ENCODE measurements around the gene C5AR1. TPM values are rescaled to one million over a fixed set of nuclear protein-coding genes. Genes with fewer than 3 reads are reported as not detected.
A peak's percentile ranks its signal among the peaks of the same experiment; 100 is the strongest.
"Not testable (repeated sequence)": the region's sequence is repeated elsewhere in the genome, so short reads cannot be mapped to it uniquely, and the experiment has no call there.

The C5AR1 gene
- total RNA-seq, 2 experiments from 2014 or later = 4.0 to 4.6 TPM

DNA sequence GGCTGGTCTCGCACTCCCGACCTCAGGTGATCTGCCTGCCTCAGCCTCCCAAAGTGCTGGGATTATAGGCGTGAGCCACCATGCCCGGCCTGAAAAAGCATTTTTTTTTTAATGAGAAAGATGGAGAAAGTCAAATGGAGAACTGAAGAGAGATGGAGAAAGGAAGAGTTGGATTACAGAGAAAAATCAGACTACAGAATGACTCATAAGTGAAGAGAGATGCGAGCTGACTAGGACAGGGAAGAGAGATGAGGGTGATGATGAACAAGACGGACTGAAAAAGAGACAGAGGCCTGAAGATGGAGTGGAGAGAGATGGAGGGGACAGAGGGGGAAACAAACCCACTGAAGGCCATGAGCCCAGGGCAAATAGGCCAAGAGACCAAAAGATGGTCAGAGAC, 41.0 kb downstream of the C5AR1 start:
- Mint-ChIP-seq H3K9me3 (no peaks in the 10 kb centered on the region), H3K36me3 (peaks cover 17% of the 10 kb centered on the region), H3K27ac (peak overlapping the region; percentile 24), H3K27me3 (peaks cover 4% of the 10 kb centered on the region), H3K4me1 (peaks cover 21% of the 10 kb centered on the region), H3K4me3 (peak overlapping the region; percentile 25)
- DNase-seq (no peak), ATAC-seq (ENCODE audit: low read depth) (no peak)
- POLR2A ChIA-PET = interaction anchor here (1.3 kb wide), 1 partner anchor 133 kb away, joined by 3 read pairs; the partner anchor contains the start of gene KPTN

GRCh38 chr19:47351548-47351947, 41.9 kb downstream of the C5AR1 start:
- Mint-ChIP-seq H3K36me3 (peaks cover 23% of the 10 kb centered on the region), H3K27ac (no peak overlapping the region), H3K9me3 (no peaks in the 10 kb centered on the region), H3K4me1 (peaks cover 21% of the 10 kb centered on the region), H3K4me3 (no peak overlapping the region), H3K27me3 (no peaks in the 10 kb centered on the region)
- ATAC-seq (ENCODE audit: low read depth) (no peak), DNase-seq (no peak)
- POLR2A ChIA-PET = no interaction called here

GRCh38 chr19:47352095-47352494, 42.4 kb downstream of the C5AR1 start:
- DNase-seq = no peak
- POLR2A ChIA-PET = no interaction called here
- peaks cover 21% of the 10 kb centered on the region for H3K4me1 Mint-ChIP-seq

DNA sequence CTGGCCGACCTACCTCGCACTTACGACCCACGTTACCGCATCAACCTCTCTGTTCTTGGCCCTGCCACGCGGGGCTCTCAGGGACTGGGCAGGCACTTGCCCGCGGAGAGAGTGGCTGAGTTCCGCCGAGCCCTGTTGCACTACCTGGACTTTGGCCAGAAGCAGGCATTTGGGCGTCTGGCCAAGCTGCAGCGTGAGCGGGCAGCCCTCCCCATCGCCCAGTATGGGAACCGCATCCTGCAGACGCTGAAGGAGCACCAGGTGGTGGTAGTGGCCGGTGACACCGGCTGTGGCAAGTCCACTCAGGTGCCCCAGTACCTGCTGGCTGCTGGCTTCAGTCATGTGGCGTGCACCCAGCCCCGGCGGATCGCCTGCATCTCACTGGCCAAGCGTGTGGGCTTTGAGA, 43.6 kb downstream of the C5AR1 start:
- DNase-seq (no peak), ATAC-seq (ENCODE audit: low read depth) (no peak)
- H3K9me3 Mint-ChIP-seq = no peaks in the 10 kb centered on the region
- POLR2A ChIA-PET = no interaction called here
- H3K27ac Mint-ChIP-seq = no peak overlapping the region
- H3K4me3 Mint-ChIP-seq = no peak overlapping the region
- no peaks in the 10 kb centered on the region for H3K27me3 Mint-ChIP-seq
- H3K36me3 Mint-ChIP-seq = peaks cover 31% of the 10 kb centered on the region
- peaks cover 21% of the 10 kb centered on the region for H3K4me1 Mint-ChIP-seq

More at GRCh38 chr19:47352095-47352494, 42.4 kb downstream of the C5AR1 start:
- Mint-ChIP-seq H3K9me3 (no peaks in the 10 kb centered on the region), H3K27ac (no peak overlapping the region), H3K27me3 (no peaks in the 10 kb centered on the region), H3K36me3 (peaks cover 24% of the 10 kb centered on the region), H3K4me3 (no peak overlapping the region)
- no peak for ATAC-seq (ENCODE audit: low read depth)

DNA sequence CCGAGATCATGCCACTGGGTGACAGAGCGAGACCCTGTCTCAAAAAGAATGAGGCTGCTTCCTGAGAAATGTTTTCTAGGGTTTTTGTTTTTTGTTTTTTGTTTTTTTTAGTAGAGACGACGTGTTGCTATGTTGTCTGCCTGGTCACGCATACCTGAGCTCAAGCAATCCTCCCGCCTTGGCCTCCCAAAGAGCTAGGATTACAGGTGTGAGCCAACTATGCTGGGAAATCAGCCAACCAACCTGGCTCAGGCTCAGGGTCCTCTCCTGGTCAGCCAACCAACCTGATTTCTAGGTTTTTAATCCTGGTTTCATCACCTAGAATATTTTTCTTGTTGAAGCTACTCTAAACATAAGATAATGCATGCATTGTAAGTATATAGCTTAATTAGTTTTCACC, 47.2 kb downstream of the C5AR1 start:
- no peak overlapping the region for H3K27ac Mint-ChIP-seq
- H3K9me3 Mint-ChIP-seq = no peaks in the 10 kb centered on the region
- DNase-seq (no peak), ATAC-seq (ENCODE audit: low read depth) (no peak)
- POLR2A ChIA-PET = no interaction called here
- H3K4me1 Mint-ChIP-seq = no peaks in the 10 kb centered on the region
- H3K27me3 Mint-ChIP-seq = no peaks in the 10 kb centered on the region
- H3K4me3 Mint-ChIP-seq = no peak overlapping the region
- peaks cover 27% of the 10 kb centered on the region for H3K36me3 Mint-ChIP-seq

- peaks cover 24% of the 10 kb centered on the region for H3K36me3 Mint-ChIP-seq
- POLR2A ChIA-PET = no interaction called here
These were observed 48.4 kb downstream of the C5AR1 start for GRCh38 chr19:47357788-47358680.

GRCh38 chr19:47358936-47359335, 49.3 kb downstream of the C5AR1 start:
- DNase-seq (no peak), ATAC-seq (ENCODE audit: low read depth) (no peak)
- no peaks in the 10 kb centered on the region for H3K27me3 Mint-ChIP-seq
- no peaks in the 10 kb centered on the region for H3K4me1 Mint-ChIP-seq
- H3K27ac Mint-ChIP-seq = no peak overlapping the region
- no peak overlapping the region for H3K4me3 Mint-ChIP-seq
- POLR2A ChIA-PET = no interaction called here
- peaks cover 25% of the 10 kb centered on the region for H3K36me3 Mint-ChIP-seq
- H3K9me3 Mint-ChIP-seq = no peaks in the 10 kb centered on the region

More at GRCh38 chr19:47357788-47358680, 48.4 kb downstream of the C5AR1 start:
- DNase-seq = no peak
- no peaks in the 10 kb centered on the region for H3K27me3 Mint-ChIP-seq
- ATAC-seq (ENCODE audit: low read depth) = no peak
- no peaks in the 10 kb centered on the region for H3K9me3 Mint-ChIP-seq
- no peaks in the 10 kb centered on the region for H3K4me1 Mint-ChIP-seq
- no peak overlapping the region for H3K27ac Mint-ChIP-seq
- no peak overlapping the region for H3K4me3 Mint-ChIP-seq

- Mint-ChIP-seq H3K9me3 (no peaks in the 10 kb centered on the region), H3K27me3 (no peaks in the 10 kb centered on the region), H3K36me3 (peaks cover 12% of the 10 kb centered on the region), H3K27ac (no peak overlapping the region), H3K4me1 (no peaks in the 10 kb centered on the region), H3K4me3 (no peak overlapping the region)
- DNase-seq (no peak), ATAC-seq (ENCODE audit: low read depth) (no peak)
- POLR2A ChIA-PET = no interaction called here
These were observed 52.7 kb downstream of the C5AR1 start for GRCh38 chr19:47362321-47362720.

GRCh38 chr19:47363758-47364531, 54.3 kb downstream of the C5AR1 start:
- Mint-ChIP-seq H3K4me1 (no peaks in the 10 kb centered on the region), H3K36me3 (peaks cover 8% of the 10 kb centered on the region), H3K4me3 (no peak overlapping the region), H3K27ac (no peak overlapping the region), H3K9me3 (no peaks in the 10 kb centered on the region), H3K27me3 (no peaks in the 10 kb centered on the region)
- no peak for ATAC-seq (ENCODE audit: low read depth)
- no peak for DNase-seq
- POLR2A ChIA-PET = no interaction called here

- not testable (repeated sequence) for ATAC-seq (ENCODE audit: low read depth); H3K4me3 Mint-ChIP-seq; H3K27ac Mint-ChIP-seq; H3K9me3 Mint-ChIP-seq; H3K4me1 Mint-ChIP-seq; DNase-seq; H3K27me3 Mint-ChIP-seq; H3K36me3 Mint-ChIP-seq
- POLR2A ChIA-PET = interaction anchor here (0.6 kb wide), 1 partner anchor 486 kb away, joined by 4 read pairs; no protein-coding TSS in a partner anchor
These were observed 55.8 kb downstream of the C5AR1 start for GRCh38 chr19:47365455-47365854.

DNA sequence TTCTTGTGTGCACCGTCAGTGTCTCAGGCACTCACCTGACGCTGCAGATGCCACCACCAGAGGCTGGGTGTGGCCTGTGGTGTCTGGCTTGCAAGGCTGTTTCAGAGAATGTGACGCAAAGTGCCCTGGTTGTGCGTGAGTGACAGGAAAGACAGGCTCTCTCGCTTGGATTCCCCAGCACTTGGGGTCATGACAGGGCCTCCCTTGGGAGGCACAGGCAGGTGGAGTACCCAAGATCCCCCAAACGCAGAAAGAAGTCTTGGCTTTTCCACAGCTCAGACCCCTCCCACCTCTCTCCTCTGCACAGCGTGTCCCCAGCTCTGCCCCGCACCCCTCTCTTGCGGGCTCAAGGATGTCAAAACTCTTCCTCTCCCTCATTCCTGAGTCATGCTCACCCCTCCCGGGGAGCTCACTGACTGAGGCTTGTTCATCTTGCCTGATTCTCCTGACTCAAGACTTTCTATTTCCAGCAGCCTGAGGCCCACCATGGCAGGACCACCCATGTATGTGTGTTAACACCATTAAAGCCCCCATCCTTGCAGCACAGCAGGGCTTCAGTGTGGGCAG, 60.5 kb downstream of the C5AR1 start:
- H3K27ac Mint-ChIP-seq = no peak overlapping the region
- H3K4me1 Mint-ChIP-seq = peaks cover 1% of the 10 kb centered on the region
- H3K4me3 Mint-ChIP-seq = no peak overlapping the region
- DNase-seq = no peak
- no peak for ATAC-seq (ENCODE audit: low read depth)
- POLR2A ChIA-PET = no interaction called here
- no peaks in the 10 kb centered on the region for H3K9me3 Mint-ChIP-seq
- no peaks in the 10 kb centered on the region for H3K27me3 Mint-ChIP-seq
- peaks cover 3% of the 10 kb centered on the region for H3K36me3 Mint-ChIP-seq

- H3K36me3 Mint-ChIP-seq = peaks cover 3% of the 10 kb centered on the region
- H3K27me3 Mint-ChIP-seq = no peaks in the 10 kb centered on the region
- DNase-seq (no peak), ATAC-seq (ENCODE audit: low read depth) (no peak)
- no peak overlapping the region for H3K4me3 Mint-ChIP-seq
- peaks cover 1% of the 10 kb centered on the region for H3K4me1 Mint-ChIP-seq
- no peaks in the 10 kb centered on the region for H3K9me3 Mint-ChIP-seq
- POLR2A ChIA-PET = no interaction called here
- H3K27ac Mint-ChIP-seq = no peak overlapping the region
These were observed 61.6 kb downstream of the C5AR1 start for GRCh38 chr19:47371261-47371660.
